Measurements from ENCODE around the gene INTS7.

GRCh38 chr1:212062832-212063438 is 27.6 kb upstream of the INTS7 start:
- TF ChIP-seq CTCF (IDR thresholded peaks at IDR 0.05) (peak; percentile 70; the same call in 1 of the 2 replicates), TCF7L2 (IDR thresholded peaks at IDR 0.05; ENCODE audit: low read depth, low read length) (no peak), SIN3A (IDR thresholded peaks at IDR 0.05; ENCODE audit: borderline replicate concordance, insufficient read depth, low read depth, low read length) (no peak)
